Measurements from ENCODE around the gene HLA-DMB.

The HLA-DMB gene

GRCh38 chr6:32972353-32973143 is 31.7 kb upstream of the HLA-DMB start:
- H3K4ac ChIP-seq (ENCODE audit: low read depth in 1 of 2, low read length in 2 of 2) = peak overlapping the region; percentile 46 to 71
- H3K14ac ChIP-seq (ENCODE audit: low read length in 2 of 2) = peak overlapping the region in 1 of 2 experiments; percentile 99
- H3K27ac ChIP-seq (ENCODE audit: low read length, poor library complexity, severe bottlenecking) = peak overlapping the region; percentile 59
- no peak overlapping the region for H2BK15ac ChIP-seq (ENCODE audit: low read depth, poor library complexity, severe bottlenecking)
- peak overlapping the region in 1 of 2 experiments; percentile 74 for H3K23ac ChIP-seq (ENCODE audit: low read length in 2 of 2)
- H3K4me2 ChIP-seq (ENCODE audit: low read length, poor library complexity, severe bottlenecking) = peak overlapping the region; percentile 57
- no peaks in the 10 kb centered on the region for H3K79me1 ChIP-seq (replicated peaks; ENCODE audit: low read length, poor library complexity, severe bottlenecking)
- H3K4me3 ChIP-seq (ENCODE audit: insufficient read depth in 1 of 2, low read depth in 1 of 2, low read length in 2 of 2) = peak overlapping the region; percentile 93 to 96
- H2BK12ac ChIP-seq (ENCODE audit: low read length in 2 of 2) = peak overlapping the region in 1 of 2 experiments; percentile 35
- H3K18ac ChIP-seq (ENCODE audit: low read depth in 1 of 2, low read length in 2 of 2) = peak overlapping the region; percentile 67 to 92
- H3K9me3 ChIP-seq (ENCODE audit: control insufficient read depth, low read length) = no peaks in the 10 kb centered on the region
- H3K9ac ChIP-seq (ENCODE audit: low read length) = peak overlapping the region; percentile 96
- no peak overlapping the region for H2BK5ac ChIP-seq (ENCODE audit: low read depth, low read length, poor library complexity, severe bottlenecking)
- no peak overlapping the region for H2AK5ac ChIP-seq (ENCODE audit: low read length, severe bottlenecking)
- no peak overlapping the region for H2BK120ac ChIP-seq (ENCODE audit: low read depth, low read length)
- DNase-seq = no peak
- H4K8ac ChIP-seq (ENCODE audit: low read length) = no peak overlapping the region
- WGBS = under 1% methylated on average over 70 of the region's 70 CpGs
- H3K36me3 ChIP-seq (ENCODE audit: control insufficient read depth in 1 of 2, insufficient read depth in 2 of 2, low read depth in 1 of 2, low read length in 2 of 2) = peaks cover 33 to 50% of the 10 kb centered on the region in 2 experiments
- no peak overlapping the region for H2AFZ ChIP-seq (ENCODE audit: low read depth, low read length)
- no peaks in the 10 kb centered on the region for H3K27me3 ChIP-seq (ENCODE audit: control insufficient read depth in 1 of 2, insufficient read depth in 1 of 2, low read length in 2 of 2)
- peaks cover 9% of the 10 kb centered on the region for H3K4me1 ChIP-seq (ENCODE audit: control insufficient read depth, insufficient read depth, low read depth, low read length)
- H4K91ac ChIP-seq (ENCODE audit: low read length) = peak overlapping the region; percentile 6

GRCh38 chr6:32971581-32972352 is 30.9 kb upstream of the HLA-DMB start:
- H2BK15ac ChIP-seq (ENCODE audit: low read depth, poor library complexity, severe bottlenecking) = no peak overlapping the region
- H3K4me3 ChIP-seq (ENCODE audit: insufficient read depth in 1 of 2, low read depth in 1 of 2, low read length in 2 of 2) = peak overlapping the region; percentile 93 to 96
- H2BK5ac ChIP-seq (ENCODE audit: low read depth, low read length, poor library complexity, severe bottlenecking) = peak overlapping the region; percentile 93
- no peaks in the 10 kb centered on the region for H3K79me1 ChIP-seq (replicated peaks; ENCODE audit: low read length, poor library complexity, severe bottlenecking)
- H2BK120ac ChIP-seq (ENCODE audit: low read depth, low read length) = peak overlapping the region; percentile 86
- no peak overlapping the region for H3K14ac ChIP-seq (ENCODE audit: low read length in 2 of 2)
- DNase-seq = peak; percentile 100
- H3K23ac ChIP-seq (ENCODE audit: low read length in 2 of 2) = no peak overlapping the region
- H3K9ac ChIP-seq (ENCODE audit: low read length) = peak overlapping the region; percentile 100
- no peak overlapping the region for H4K91ac ChIP-seq (ENCODE audit: low read length)
- H3K18ac ChIP-seq (ENCODE audit: low read depth in 1 of 2, low read length in 2 of 2) = peak overlapping the region; percentile 93 to 97
- peak overlapping the region; percentile 98 for H4K8ac ChIP-seq (ENCODE audit: low read length)
- H2AK5ac ChIP-seq (ENCODE audit: low read length, severe bottlenecking) = no peak overlapping the region
- H2AFZ ChIP-seq (ENCODE audit: low read depth, low read length) = no peak overlapping the region
- peak overlapping the region; percentile 99 for H3K27ac ChIP-seq (ENCODE audit: low read length, poor library complexity, severe bottlenecking)
- H3K4ac ChIP-seq (ENCODE audit: low read depth in 1 of 2, low read length in 2 of 2) = peak overlapping the region in 1 of 2 experiments; percentile 99
- peak overlapping the region; percentile 54 for H3K4me2 ChIP-seq (ENCODE audit: low read length, poor library complexity, severe bottlenecking)
- H3K36me3 ChIP-seq (ENCODE audit: control insufficient read depth in 1 of 2, insufficient read depth in 2 of 2, low read depth in 1 of 2, low read length in 2 of 2) = peaks cover 27 to 42% of the 10 kb centered on the region in 2 experiments
- no peaks in the 10 kb centered on the region for H3K9me3 ChIP-seq (ENCODE audit: control insufficient read depth, low read length)
- H3K4me1 ChIP-seq (ENCODE audit: control insufficient read depth, insufficient read depth, low read depth, low read length) = peaks cover 9% of the 10 kb centered on the region
- no peaks in the 10 kb centered on the region for H3K27me3 ChIP-seq (ENCODE audit: control insufficient read depth in 1 of 2, insufficient read depth in 1 of 2, low read length in 2 of 2)
- under 1% methylated on average over 49 of the region's 58 CpGs for WGBS
- no peak overlapping the region for H2BK12ac ChIP-seq (ENCODE audit: low read length in 2 of 2)

GRCh38 chr6:32971242-32971580 is 30.4 kb upstream of the HLA-DMB start:
- Histone ChIP-seq H3K4ac (ENCODE audit: low read depth in 1 of 2, low read length in 2 of 2) (peak overlapping the region; percentile 96 to 99), H2BK120ac (ENCODE audit: low read depth, low read length) (peak overlapping the region; percentile 86), H2BK15ac (ENCODE audit: low read depth, poor library complexity, severe bottlenecking) (no peak overlapping the region), H3K27ac (ENCODE audit: low read length, poor library complexity, severe bottlenecking) (peak overlapping the region; percentile 99), H3K14ac (ENCODE audit: low read length in 2 of 2) (peak overlapping the region in 1 of 2 experiments; percentile 96), H3K4me3 (ENCODE audit: insufficient read depth in 1 of 2, low read depth in 1 of 2, low read length in 2 of 2) (peak overlapping the region; percentile 69 to 86), H3K79me1 (replicated peaks; ENCODE audit: low read length, poor library complexity, severe bottlenecking) (no peaks in the 10 kb centered on the region), H3K9ac (ENCODE audit: low read length) (peak overlapping the region; percentile 100), H3K23ac (ENCODE audit: low read length in 2 of 2) (peak overlapping the region in 1 of 2 experiments; percentile 15), H3K4me2 (ENCODE audit: low read length, poor library complexity, severe bottlenecking) (peak overlapping the region; percentile 54), H3K9me3 (ENCODE audit: control insufficient read depth, low read length) (no peaks in the 10 kb centered on the region), H2AK5ac (ENCODE audit: low read length, severe bottlenecking) (peak overlapping the region; percentile 99), H2BK5ac (ENCODE audit: low read depth, low read length, poor library complexity, severe bottlenecking) (peak overlapping the region; percentile 93), H3K27me3 (ENCODE audit: control insufficient read depth in 1 of 2, insufficient read depth in 1 of 2, low read length in 2 of 2) (no peaks in the 10 kb centered on the region), H3K18ac (ENCODE audit: low read depth in 1 of 2, low read length in 2 of 2) (peak overlapping the region; percentile 93 to 97), H3K36me3 (ENCODE audit: control insufficient read depth in 1 of 2, insufficient read depth in 2 of 2, low read depth in 1 of 2, low read length in 2 of 2) (peaks cover 21 to 37% of the 10 kb centered on the region in 2 experiments), H4K91ac (ENCODE audit: low read length) (peak overlapping the region; percentile 97), H3K4me1 (ENCODE audit: control insufficient read depth, insufficient read depth, low read depth, low read length) (peaks cover 6% of the 10 kb centered on the region), H2AFZ (ENCODE audit: low read depth, low read length) (no peak overlapping the region), H2BK12ac (ENCODE audit: low read length in 2 of 2) (no peak overlapping the region), H4K8ac (ENCODE audit: low read length) (peak overlapping the region; percentile 98)
- no peak for DNase-seq
- WGBS = under 1% methylated on average over 15 of the region's 15 CpGs

All from mesenchymal stem cell (in vitro differentiated cells and primary cell).